Keratinocyte (primary cell): Measurements from ENCODE around the gene NSMCE3.

Experiments
- CTCF ChIP-seq, 3 experiments: IDR thresholded peaks in 1 of 3; conservative IDR thresholded peaks in 1 of 3; optimal IDR thresholded peaks in 1 of 3; 2 replicates in 2 of 3; 3 replicates in 1 of 3; pipeline versions ENCODE3 to v1.5.1; 2011; ENCODE audit warnings: low read length in 3 of 3, mild to moderate bottlenecking in 3 of 3, moderate library complexity in 2 of 3, control low read depth in 1 of 3, inconsistent platforms in 1 of 3; ENCODE audit not compliant: insufficient read depth in 2 of 3; ENCODE audit errors: extremely low read depth in 1 of 3
- EZH2 ChIP-seq: IDR thresholded peaks from one replicate; pipeline ENCODE4 v1.6.1; 2012; ENCODE audit warnings: inconsistent platforms, mild to moderate bottlenecking, low read length, moderate library complexity

GRCh38 chr15:29244544-29244943, 25.1 kb downstream of the NSMCE3 start:
- TF ChIP-seq CTCF (optimal IDR thresholded peaks at IDR 0.05 in 1 of 3, IDR thresholded peaks at IDR 0.05 in 1 of 3, conservative IDR thresholded peaks at IDR 0.05 in 1 of 3; ENCODE audit: extremely low read depth in 1 of 3, insufficient read depth in 2 of 3, low read length in 3 of 3) (no peak), EZH2 (no peak)
